Testis (tissue), 3 donors: Measurements from ENCODE around the gene TBC1D16. TPM values are rescaled to one million over a fixed set of nuclear protein-coding genes. Genes with fewer than 3 reads are reported as not detected.

ENCODE experiments used
- DNase-seq: peaks from one replicate; pipeline ENCODE4 v3.0.0-alpha.2; 2019
- H3K27ac ChIP-seq, 2 donors: fragments of 200-600 bp; sonication (generic); one replicate each; pipeline ENCODE4 v1.5.1; 2019
- H3K27me3 ChIP-seq: fragments of 200-600 bp; sonication (generic); one replicate; pipeline ENCODE4 v1.5.1; 2019
- H3K36me3 ChIP-seq: fragments of 200-600 bp; sonication (generic); one replicate; pipeline ENCODE4 v1.5.1; 2017; ENCODE audit warnings: low read depth; ENCODE audit errors: missing control alignments
- H3K4me1 ChIP-seq: fragments of 200-600 bp; sonication (generic); one replicate; pipeline ENCODE4 v1.5.1; 2019
- H3K4me3 ChIP-seq, 2 donors: fragments of 200-600 bp; sonication (generic); one replicate each; pipeline ENCODE4 v1.5.1; 2017 to 2019
- H3K9me3 ChIP-seq: fragments of 200-600 bp; sonication (generic); one replicate; pipeline ENCODE4 v1.5.1; 2017
- CTCF ChIP-seq, 3 experiments: fragments of 450-650 bp in 2 of 3; fragments of 200-600 bp in 1 of 3; sonication (generic) in 1 of 3; IDR thresholded peaks; one replicate each; pipeline ENCODE4 v1.5.1; 2016 to 2019; ENCODE audit warnings: antibody characterized with exemption in 3 of 3, mild to moderate bottlenecking in 2 of 3, moderate library complexity in 1 of 3
- POLR2A ChIP-seq: fragments of 450-650 bp; IDR thresholded peaks from one replicate; pipeline ENCODE4 v1.6.1; 2017; ENCODE audit warnings: antibody characterized with exemption, mild to moderate bottlenecking, moderate library complexity
- WGBS, 2 donors: methylation state at CpG; one replicate each; pipeline ENCODE4 v1.1.5; 2018; 5-methylcytosine and 5-hydroxymethylcytosine counted together
- intact Hi-C: fragments of 100-400 bp; cut with DNase I; formaldehyde crosslinking; loops from one replicate; pipeline ENCODE4 v1.15.1; 2023; ENCODE audit warnings: low total_unique reads
- polyA plus RNA-seq: library from polyadenylated mRNA; stranded (reverse); fragments of 350-450 nt; fragmentation: Illumina TruSeq; extraction: RNeasy Lipid Tissue Mini Kit (QIAGEN cat#74804); gene quantifications from one replicate; pipeline ENCODE4 v1.2.3, GENCODE V29; 2014; ENCODE audit warnings: low read depth, low replicate concordance; ENCODE audit not compliant: insufficient read depth
- total RNA-seq, 2 donors: library from RNA; depleted of rRNA; stranded (reverse); fragments of >200 nt; gene quantifications; one replicate each; pipeline ENCODE4 v1.2.3, GENCODE V29; 2016

TBC1D16 gene
- total and polyA plus RNA-seq, 3 donors from 2014 or later: 11.0 to 16.0 (median 11.7) TPM

GRCh38 chr17:80006811-80007752 lies 28.6 kb downstream of the TBC1D16 start:
- Histone ChIP-seq H3K36me3 (no peaks in the 10 kb centered on the region), H3K27ac (no peak overlapping the region), H3K9me3 (no peaks in the 10 kb centered on the region), H3K4me1 (peaks cover 5% of the 10 kb centered on the region), H3K27me3 (no peaks in the 10 kb centered on the region), H3K4me3 (no peak overlapping the region)
- intact Hi-C loops: no loop called here
- 93 to 94% methylated on average over 14 to 29 of the region's 30 CpGs for WGBS, 2 donors
- no peak for TF ChIP-seq CTCF (IDR thresholded peaks at IDR 0.05)
- TF ChIP-seq POLR2A: no peak
- no peak for DNase-seq

GRCh38 chr17:80006339-80006720 lies 29.3 kb downstream of the TBC1D16 start:
- intact Hi-C loops: no loop called here
- Histone ChIP-seq H3K27me3 (no peaks in the 10 kb centered on the region), H3K9me3 (no peaks in the 10 kb centered on the region), H3K4me1 (peaks cover 5% of the 10 kb centered on the region), H3K27ac (no peak overlapping the region), H3K4me3 (no peak overlapping the region), H3K36me3 (no peaks in the 10 kb centered on the region)
- TF ChIP-seq CTCF (IDR thresholded peaks at IDR 0.05): no peak
- TF ChIP-seq POLR2A: no peak
- DNase-seq: no peak
- 73 to 75% methylated on average over 8 of the region's 8 CpGs for WGBS, 2 donors

GRCh38 chr17:80005360-80006338 lies 30.0 kb downstream of the TBC1D16 start:
- 57 to 58% methylated on average over 29 to 37 of the region's 37 CpGs for WGBS, 2 donors
- no peaks in the 10 kb centered on the region for H3K9me3 ChIP-seq
- intact Hi-C loops: no loop called here
- H3K27me3 ChIP-seq: no peaks in the 10 kb centered on the region
- H3K4me3 ChIP-seq: no peak overlapping the region
- no peak for TF ChIP-seq POLR2A
- TF ChIP-seq CTCF (IDR thresholded peaks at IDR 0.05): peak; percentile 68 to 99 (median 95)
- peaks cover 5% of the 10 kb centered on the region for H3K4me1 ChIP-seq
- H3K36me3 ChIP-seq: no peaks in the 10 kb centered on the region
- peak; percentile 55 for DNase-seq
- H3K27ac ChIP-seq: no peak overlapping the region

GRCh38 chr17:80003969-80004368 lies 31.7 kb downstream of the TBC1D16 start:
- Histone ChIP-seq H3K27ac (no peak overlapping the region), H3K9me3 (no peaks in the 10 kb centered on the region), H3K36me3 (no peaks in the 10 kb centered on the region), H3K4me1 (peaks cover 5% of the 10 kb centered on the region), H3K4me3 (no peak overlapping the region), H3K27me3 (no peaks in the 10 kb centered on the region)
- DNase-seq: no peak
- intact Hi-C loops: no loop called here
- TF ChIP-seq CTCF (IDR thresholded peaks at IDR 0.05): no peak
- WGBS, 2 donors: 95% methylated on average over 15 of the region's 15 CpGs
